Hematopoietic multipotent progenitor cell treated with erythropoietin and hydrocortisone succinate and interleukin-3 and kit ligand, for 6 days (in vitro differentiated cells): ENCODE measurements around the gene SEPSECS.

ENCODE experiments used
- DNase-seq: peaks from one replicate; pipeline ENCODE4 v3.0.0-alpha.2; 2015

SEPSECS gene

GRCh38 chr4:25076625-25077398 is 83.4 kb downstream of the SEPSECS start:
- DNase-seq, result no peak

GRCh38 chr4:25075851-25076250 is 84.4 kb downstream of the SEPSECS start:
- no peak for DNase-seq

GRCh38 chr4:25075129-25075528 is 85.1 kb downstream of the SEPSECS start:
- no peak for DNase-seq

- DNase-seq, result no peak
Measured at GRCh38 chr4:25070545-25070944, 89.7 kb downstream of the SEPSECS start.
